Measurements from ENCODE around the gene SPP2.

SPP2 gene

DNA sequence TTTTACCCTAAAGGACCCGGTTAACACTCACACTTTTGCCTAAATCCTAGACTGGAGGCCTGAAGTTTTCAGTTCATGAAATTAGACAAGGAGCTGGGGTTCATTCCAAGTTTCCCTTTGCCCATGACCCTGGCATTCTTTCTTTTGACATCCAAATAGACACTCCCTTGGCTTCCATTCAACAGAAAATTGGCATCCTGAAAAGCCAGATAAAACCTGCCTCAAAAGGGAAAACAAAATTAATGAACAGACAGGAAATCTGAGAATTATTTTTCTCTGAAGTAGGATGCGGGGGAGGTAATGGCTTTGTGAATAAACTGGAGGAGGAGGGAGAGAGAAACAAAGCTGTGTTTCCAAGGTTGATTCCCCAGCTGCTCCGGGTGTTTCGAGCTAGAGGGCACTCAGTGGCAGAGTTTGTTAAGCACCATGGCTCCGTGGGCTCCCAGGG, 41.0 kb downstream of the SPP2 start:
- H3K36me3 ChIP-seq (ENCODE audit: control insufficient read depth, insufficient read depth, low read length): no peaks in the 10 kb centered on the region
- WGBS, 2 experiments: 54 to 56% methylated on average over 5 of the region's 5 CpGs
- no peak overlapping the region for H3K4me3 ChIP-seq (ENCODE audit: insufficient read depth, low read depth, low read length)
- H3K27me3 ChIP-seq (ENCODE audit: control insufficient read depth, insufficient read depth, low read length, poor library complexity, severe bottlenecking): no peaks in the 10 kb centered on the region
- H3K4me1 ChIP-seq (ENCODE audit: control insufficient read depth, insufficient read depth, low read length): no peaks in the 10 kb centered on the region
- H3K27ac ChIP-seq (ENCODE audit: insufficient read depth, low read depth, low read length, poor library complexity, severe bottlenecking): no peak overlapping the region
- no peaks in the 10 kb centered on the region for H3K9me3 ChIP-seq (ENCODE audit: control insufficient read depth, low read length)

DNA sequence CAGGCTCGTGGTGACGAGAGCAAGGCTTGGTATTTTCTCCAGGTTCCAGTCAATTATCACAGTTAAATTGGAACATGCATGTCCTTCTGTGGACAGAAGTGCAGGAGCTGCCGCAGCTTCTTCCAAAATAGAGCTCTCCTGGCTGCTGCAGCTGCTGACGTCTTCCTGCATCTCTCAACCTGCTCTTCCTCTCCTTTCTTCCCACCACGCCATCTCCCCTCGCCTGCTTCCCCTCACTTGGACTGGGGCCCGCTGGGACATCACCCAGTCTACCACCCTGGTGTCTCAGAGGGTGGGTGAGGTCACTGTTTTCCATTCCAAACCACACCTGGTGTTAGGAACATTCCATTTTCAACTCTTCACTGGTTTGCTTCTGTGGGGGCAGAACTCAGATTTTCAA, 41.4 kb downstream of the SPP2 start:
- H3K27me3 ChIP-seq (ENCODE audit: control insufficient read depth, insufficient read depth, low read length, poor library complexity, severe bottlenecking): no peaks in the 10 kb centered on the region
- H3K36me3 ChIP-seq (ENCODE audit: control insufficient read depth, insufficient read depth, low read length): no peaks in the 10 kb centered on the region
- 73 to 83% methylated on average over 7 of the region's 7 CpGs for WGBS, 2 experiments
- no peak overlapping the region for H3K4me3 ChIP-seq (ENCODE audit: insufficient read depth, low read depth, low read length)
- H3K9me3 ChIP-seq (ENCODE audit: control insufficient read depth, low read length): no peaks in the 10 kb centered on the region
- no peaks in the 10 kb centered on the region for H3K4me1 ChIP-seq (ENCODE audit: control insufficient read depth, insufficient read depth, low read length)
- H3K27ac ChIP-seq (ENCODE audit: insufficient read depth, low read depth, low read length, poor library complexity, severe bottlenecking): no peak overlapping the region

DNA sequence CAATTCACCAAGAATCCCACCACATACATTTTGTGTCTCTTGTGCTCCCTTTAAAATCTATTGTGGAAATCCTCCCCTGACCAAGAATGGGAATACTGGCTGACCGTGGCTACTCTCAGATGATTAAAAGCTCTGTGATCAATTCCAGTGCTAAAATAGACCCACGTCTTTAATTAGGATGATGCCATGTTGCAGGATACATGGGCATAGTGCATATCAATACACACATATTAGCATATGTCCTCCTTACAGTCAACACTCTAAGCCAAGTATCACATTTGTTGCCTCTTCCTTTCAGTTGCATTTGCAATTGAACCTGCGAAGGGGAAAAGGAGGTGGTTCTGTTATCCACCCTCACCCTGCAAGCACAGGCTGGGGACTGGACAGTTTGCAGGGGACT, 41.8 kb downstream of the SPP2 start:
- no peak overlapping the region for H3K4me3 ChIP-seq (ENCODE audit: insufficient read depth, low read depth, low read length)
- H3K27me3 ChIP-seq (ENCODE audit: control insufficient read depth, insufficient read depth, low read length, poor library complexity, severe bottlenecking): no peaks in the 10 kb centered on the region
- H3K27ac ChIP-seq (ENCODE audit: insufficient read depth, low read depth, low read length, poor library complexity, severe bottlenecking): no peak overlapping the region
- no peaks in the 10 kb centered on the region for H3K9me3 ChIP-seq (ENCODE audit: control insufficient read depth, low read length)
- no peaks in the 10 kb centered on the region for H3K36me3 ChIP-seq (ENCODE audit: control insufficient read depth, insufficient read depth, low read length)
- no peaks in the 10 kb centered on the region for H3K4me1 ChIP-seq (ENCODE audit: control insufficient read depth, insufficient read depth, low read length)
- 87 to 96% methylated on average over 3 of the region's 3 CpGs for WGBS, 2 experiments

DNA sequence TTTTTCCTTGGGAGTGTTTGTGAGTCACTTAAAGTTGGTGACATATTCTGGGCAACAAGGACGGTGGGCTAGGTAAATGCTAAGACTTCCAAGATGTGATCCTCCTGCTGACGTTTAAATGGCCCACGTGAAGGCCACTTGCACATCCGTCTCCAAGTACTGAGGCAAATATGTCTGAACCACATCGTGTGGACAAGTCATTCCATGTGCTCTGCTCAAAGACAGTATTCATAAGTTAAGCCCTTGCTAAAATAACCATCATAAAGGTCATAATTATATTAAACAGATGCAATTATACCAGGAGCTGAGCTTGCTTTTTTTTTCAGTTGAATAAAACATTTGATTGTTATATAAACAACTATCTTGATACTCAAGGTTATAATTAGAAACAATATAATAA, 44.8 kb downstream of the SPP2 start:
- Histone ChIP-seq H3K36me3 (ENCODE audit: control insufficient read depth, insufficient read depth, low read length) (no peaks in the 10 kb centered on the region), H3K4me1 (ENCODE audit: control insufficient read depth, insufficient read depth, low read length) (no peaks in the 10 kb centered on the region), H3K27me3 (ENCODE audit: control insufficient read depth, insufficient read depth, low read length, poor library complexity, severe bottlenecking) (no peaks in the 10 kb centered on the region), H3K4me3 (ENCODE audit: insufficient read depth, low read depth, low read length) (no peak overlapping the region), H3K27ac (ENCODE audit: insufficient read depth, low read depth, low read length, poor library complexity, severe bottlenecking) (no peak overlapping the region), H3K9me3 (ENCODE audit: control insufficient read depth, low read length) (no peaks in the 10 kb centered on the region)
- 90 to 93% methylated on average over 5 of the region's 5 CpGs for WGBS, 2 experiments

DNA sequence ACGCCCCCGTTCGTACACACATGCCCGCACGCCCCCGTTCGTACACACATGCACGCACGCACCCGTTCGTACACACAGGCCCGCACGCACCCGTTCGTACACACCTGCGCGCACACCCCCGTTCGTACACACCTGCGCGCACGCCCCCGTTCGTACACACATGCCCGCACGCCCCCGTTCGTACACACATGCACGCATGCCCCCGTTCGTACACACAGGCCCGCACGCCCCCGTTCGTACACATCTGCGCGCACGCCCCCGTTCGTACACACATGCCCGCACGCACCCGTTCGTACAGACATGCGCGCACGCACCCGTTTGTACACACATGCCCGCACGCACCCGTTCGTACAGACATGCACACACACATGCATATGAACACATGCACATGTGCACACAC, 45.7 kb downstream of the SPP2 start:
- Histone ChIP-seq H3K36me3 (ENCODE audit: control insufficient read depth, insufficient read depth, low read length) (no peaks in the 10 kb centered on the region), H3K27me3 (ENCODE audit: control insufficient read depth, insufficient read depth, low read length, poor library complexity, severe bottlenecking) (no peaks in the 10 kb centered on the region), H3K4me3 (ENCODE audit: insufficient read depth, low read depth, low read length) (no peak overlapping the region), H3K4me1 (ENCODE audit: control insufficient read depth, insufficient read depth, low read length) (no peaks in the 10 kb centered on the region), H3K27ac (ENCODE audit: insufficient read depth, low read depth, low read length, poor library complexity, severe bottlenecking) (no peak overlapping the region), H3K9me3 (ENCODE audit: control insufficient read depth, low read length) (no peaks in the 10 kb centered on the region)
- 96 to 97% methylated on average over 52 of the region's 52 CpGs for WGBS, 2 experiments

DNA sequence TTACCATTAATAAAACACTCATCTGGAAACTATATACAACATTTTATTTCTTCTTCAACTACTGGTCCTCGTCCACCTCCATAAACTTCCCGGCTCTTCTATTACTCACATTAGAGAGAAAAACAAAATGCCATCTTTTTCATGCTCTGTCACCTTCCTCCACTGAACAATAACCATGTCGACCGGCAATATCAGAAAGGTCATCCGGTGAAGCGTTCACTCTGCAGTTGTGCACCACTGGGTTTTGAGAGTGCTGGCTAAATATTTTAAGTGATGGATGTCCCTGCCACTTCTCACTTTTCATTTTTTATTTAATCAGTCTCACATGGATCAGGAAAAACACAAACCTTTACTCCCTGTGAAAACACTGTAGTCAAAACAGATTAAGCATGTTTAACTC, 48.2 kb downstream of the SPP2 start:
- no peaks in the 10 kb centered on the region for H3K9me3 ChIP-seq (ENCODE audit: control insufficient read depth, low read length)
- H3K36me3 ChIP-seq (ENCODE audit: control insufficient read depth, insufficient read depth, low read length): no peaks in the 10 kb centered on the region
- no peaks in the 10 kb centered on the region for H3K4me1 ChIP-seq (ENCODE audit: control insufficient read depth, insufficient read depth, low read length)
- H3K27me3 ChIP-seq (ENCODE audit: control insufficient read depth, insufficient read depth, low read length, poor library complexity, severe bottlenecking): no peaks in the 10 kb centered on the region
- WGBS, 2 experiments: 90 to 92% methylated on average over 6 of the region's 6 CpGs
- no peak overlapping the region for H3K27ac ChIP-seq (ENCODE audit: insufficient read depth, low read depth, low read length, poor library complexity, severe bottlenecking)
- no peak overlapping the region for H3K4me3 ChIP-seq (ENCODE audit: insufficient read depth, low read depth, low read length)

DNA sequence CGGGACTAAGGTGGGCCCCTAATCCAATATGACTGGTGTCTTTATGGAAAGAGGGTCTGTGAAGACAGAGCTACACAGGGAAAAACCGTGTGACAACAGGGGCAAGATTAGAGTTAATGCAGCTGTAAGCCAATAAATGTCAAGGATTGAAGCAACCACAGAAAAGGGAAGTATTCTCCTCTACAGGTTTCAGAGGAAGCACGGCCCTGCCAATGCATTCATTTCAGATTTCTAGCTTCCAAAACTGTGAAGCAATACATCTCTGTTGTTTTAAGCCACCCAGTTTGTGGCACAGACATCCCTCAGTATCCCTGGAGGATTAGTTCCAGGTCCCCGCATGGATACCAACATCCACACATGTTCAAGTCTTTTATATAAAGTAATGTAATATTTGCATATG, 48.8 kb downstream of the SPP2 start:
- Histone ChIP-seq H3K9me3 (ENCODE audit: control insufficient read depth, low read length) (no peaks in the 10 kb centered on the region), H3K4me3 (ENCODE audit: insufficient read depth, low read depth, low read length) (no peak overlapping the region), H3K36me3 (ENCODE audit: control insufficient read depth, insufficient read depth, low read length) (no peaks in the 10 kb centered on the region), H3K27me3 (ENCODE audit: control insufficient read depth, insufficient read depth, low read length, poor library complexity, severe bottlenecking) (no peaks in the 10 kb centered on the region), H3K4me1 (ENCODE audit: control insufficient read depth, insufficient read depth, low read length) (no peaks in the 10 kb centered on the region), H3K27ac (ENCODE audit: insufficient read depth, low read depth, low read length, poor library complexity, severe bottlenecking) (no peak overlapping the region)
- WGBS, 2 experiments: 72 to 84% methylated on average over 3 to 4 of the region's 4 CpGs

DNA sequence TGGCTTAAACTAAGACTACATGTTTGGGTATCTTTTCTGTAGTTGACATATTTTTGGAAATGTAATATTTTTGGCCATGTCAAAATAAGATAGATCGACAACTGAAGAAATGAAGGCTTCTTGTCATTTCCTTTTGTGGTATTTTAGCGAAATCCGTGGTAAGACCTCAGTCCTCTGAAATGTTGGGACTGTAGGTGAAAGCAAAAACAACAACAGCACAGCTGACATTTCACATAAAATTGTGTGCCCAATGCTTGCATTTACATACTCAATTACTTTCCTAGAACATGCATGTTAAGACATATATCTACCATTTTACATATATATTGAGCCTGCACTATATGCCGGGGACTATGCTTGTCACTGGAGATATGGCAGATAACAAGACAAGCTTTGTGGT, 50.2 kb downstream of the SPP2 start:
- Histone ChIP-seq H3K4me3 (ENCODE audit: insufficient read depth, low read depth, low read length) (no peak overlapping the region), H3K27me3 (ENCODE audit: control insufficient read depth, insufficient read depth, low read length, poor library complexity, severe bottlenecking) (no peaks in the 10 kb centered on the region), H3K9me3 (ENCODE audit: control insufficient read depth, low read length) (no peaks in the 10 kb centered on the region), H3K36me3 (ENCODE audit: control insufficient read depth, insufficient read depth, low read length) (no peaks in the 10 kb centered on the region), H3K27ac (ENCODE audit: insufficient read depth, low read depth, low read length, poor library complexity, severe bottlenecking) (no peak overlapping the region), H3K4me1 (ENCODE audit: control insufficient read depth, insufficient read depth, low read length) (no peaks in the 10 kb centered on the region)
- 92 to 99% methylated on average over 3 to 4 of the region's 4 CpGs for WGBS, 2 experiments

DNA sequence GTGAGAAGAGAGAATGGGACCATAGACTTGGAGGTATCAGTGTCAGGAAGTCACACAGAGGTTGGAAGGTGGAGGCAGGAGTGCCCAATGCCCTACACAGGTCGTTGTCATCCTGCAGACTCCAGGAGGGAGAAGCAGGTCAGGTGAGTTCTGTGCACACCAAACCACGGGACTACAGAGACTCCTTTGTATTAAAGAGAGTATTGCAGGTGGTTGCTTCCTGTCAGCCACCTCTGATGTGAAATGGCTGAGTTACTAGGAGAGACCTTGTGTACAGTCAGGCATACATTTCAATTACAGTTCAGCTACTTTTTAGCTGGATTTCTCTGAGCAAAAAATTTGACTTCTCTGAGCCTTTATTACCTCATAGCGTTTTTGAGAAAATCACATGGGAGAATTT, 51.6 kb downstream of the SPP2 start:
- WGBS, 2 experiments: 76 to 83% methylated on average over 3 of the region's 3 CpGs
- no peak overlapping the region for H3K27ac ChIP-seq (ENCODE audit: insufficient read depth, low read depth, low read length, poor library complexity, severe bottlenecking)
- H3K4me3 ChIP-seq (ENCODE audit: insufficient read depth, low read depth, low read length): no peak overlapping the region
- no peaks in the 10 kb centered on the region for H3K36me3 ChIP-seq (ENCODE audit: control insufficient read depth, insufficient read depth, low read length)
- no peaks in the 10 kb centered on the region for H3K9me3 ChIP-seq (ENCODE audit: control insufficient read depth, low read length)
- H3K27me3 ChIP-seq (ENCODE audit: control insufficient read depth, insufficient read depth, low read length, poor library complexity, severe bottlenecking): no peaks in the 10 kb centered on the region
- no peaks in the 10 kb centered on the region for H3K4me1 ChIP-seq (ENCODE audit: control insufficient read depth, insufficient read depth, low read length)

DNA sequence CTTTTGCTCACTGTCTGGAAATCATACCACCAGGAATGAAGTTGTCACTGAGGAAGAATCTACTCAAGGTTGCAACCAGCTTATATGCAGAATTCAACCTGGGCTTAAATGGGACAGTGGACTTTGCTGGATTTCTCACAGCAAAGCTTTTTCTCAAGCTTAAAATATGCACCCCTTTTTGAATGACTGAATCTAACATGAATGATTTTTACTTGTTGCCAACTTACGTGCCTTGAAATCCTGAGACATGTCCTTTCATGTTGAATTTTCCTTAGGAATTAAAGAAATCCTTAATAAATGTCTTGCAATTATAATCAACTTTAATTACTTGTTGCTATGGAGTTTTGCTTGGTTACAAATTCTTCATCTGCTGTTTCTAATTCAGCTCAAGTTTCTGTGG, 57.4 kb downstream of the SPP2 start:
- H3K27ac ChIP-seq (ENCODE audit: insufficient read depth, low read depth, low read length, poor library complexity, severe bottlenecking): no peak overlapping the region
- WGBS, 2 experiments: 71 to 100% methylated on average over 1 of the region's 1 CpG
- no peaks in the 10 kb centered on the region for H3K4me1 ChIP-seq (ENCODE audit: control insufficient read depth, insufficient read depth, low read length)
- H3K9me3 ChIP-seq (ENCODE audit: control insufficient read depth, low read length): no peaks in the 10 kb centered on the region
- H3K27me3 ChIP-seq (ENCODE audit: control insufficient read depth, insufficient read depth, low read length, poor library complexity, severe bottlenecking): no peaks in the 10 kb centered on the region
- no peak overlapping the region for H3K4me3 ChIP-seq (ENCODE audit: insufficient read depth, low read depth, low read length)
- H3K36me3 ChIP-seq (ENCODE audit: control insufficient read depth, insufficient read depth, low read length): no peaks in the 10 kb centered on the region

DNA sequence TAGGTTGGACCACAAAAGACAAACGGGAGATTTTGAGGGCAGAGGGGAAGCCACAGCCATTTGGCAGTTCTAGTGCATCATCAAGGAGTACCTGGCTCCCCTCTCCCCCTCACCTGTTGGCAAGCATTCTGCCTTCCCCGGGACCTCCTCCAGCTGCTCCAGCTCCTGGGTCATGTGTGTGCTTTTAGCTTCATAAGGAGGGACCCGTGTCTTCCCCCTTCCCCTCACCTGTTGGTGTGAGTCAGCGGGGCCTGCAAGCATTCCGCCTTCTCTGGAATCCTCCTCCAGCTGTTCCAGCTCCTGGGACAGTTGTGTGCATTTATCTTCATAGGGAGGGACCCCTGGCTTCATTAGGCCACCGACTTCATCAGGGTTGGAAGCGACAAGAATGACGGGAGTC, 58.8 kb downstream of the SPP2 start:
- no peaks in the 10 kb centered on the region for H3K4me1 ChIP-seq (ENCODE audit: control insufficient read depth, insufficient read depth, low read length)
- no peaks in the 10 kb centered on the region for H3K36me3 ChIP-seq (ENCODE audit: control insufficient read depth, insufficient read depth, low read length)
- WGBS, 2 experiments: 91 to 95% methylated on average over 8 of the region's 8 CpGs
- H3K27ac ChIP-seq (ENCODE audit: insufficient read depth, low read depth, low read length, poor library complexity, severe bottlenecking): no peak overlapping the region
- no peak overlapping the region for H3K4me3 ChIP-seq (ENCODE audit: insufficient read depth, low read depth, low read length)
- H3K9me3 ChIP-seq (ENCODE audit: control insufficient read depth, low read length): no peaks in the 10 kb centered on the region
- H3K27me3 ChIP-seq (ENCODE audit: control insufficient read depth, insufficient read depth, low read length, poor library complexity, severe bottlenecking): no peaks in the 10 kb centered on the region

Data from ectodermal cell (in vitro differentiated cells).